ENCODE data around the gene C2orf76.
"Not testable (repeated sequence)": the region's sequence is repeated elsewhere in the genome, so short reads cannot be mapped to it uniquely, and the experiment has no call there.

Gene C2orf76

GRCh38 chr2:119377294-119377992 lies 10.8 kb upstream of the C2orf76 start:
- no peak for DNase-seq

GRCh38 chr2:119376810-119377209 lies 10.2 kb upstream of the C2orf76 start:
- no peak for DNase-seq

DNA sequence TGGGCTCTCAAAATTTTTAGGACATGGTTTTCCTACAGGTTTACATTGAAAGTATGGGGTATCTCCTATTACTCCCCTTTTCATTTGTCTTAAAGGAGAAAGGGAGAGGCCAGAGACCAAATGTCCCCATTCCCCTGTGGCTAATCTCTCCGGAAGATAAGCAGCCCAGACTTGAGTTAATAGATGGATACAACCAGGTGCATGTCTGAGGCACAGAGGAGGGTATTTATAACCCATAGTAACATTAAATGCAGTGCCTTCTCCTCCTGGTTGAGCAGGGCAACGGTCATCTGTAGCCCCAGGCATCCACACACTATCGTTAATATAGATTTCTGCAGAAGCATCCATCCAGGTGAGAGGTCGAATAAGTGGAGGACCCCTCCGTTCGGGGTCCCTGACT lies 9.8 kb upstream of the C2orf76 start:
- DNase-seq, result not testable (repeated sequence)

GRCh38 chr2:119373907-119374745 lies 7.5 kb upstream of the C2orf76 start:
- not testable (repeated sequence) for DNase-seq

- no peak for DNase-seq
Observed at GRCh38 chr2:119372778-119373568, 6.3 kb upstream of the C2orf76 start.

DNA sequence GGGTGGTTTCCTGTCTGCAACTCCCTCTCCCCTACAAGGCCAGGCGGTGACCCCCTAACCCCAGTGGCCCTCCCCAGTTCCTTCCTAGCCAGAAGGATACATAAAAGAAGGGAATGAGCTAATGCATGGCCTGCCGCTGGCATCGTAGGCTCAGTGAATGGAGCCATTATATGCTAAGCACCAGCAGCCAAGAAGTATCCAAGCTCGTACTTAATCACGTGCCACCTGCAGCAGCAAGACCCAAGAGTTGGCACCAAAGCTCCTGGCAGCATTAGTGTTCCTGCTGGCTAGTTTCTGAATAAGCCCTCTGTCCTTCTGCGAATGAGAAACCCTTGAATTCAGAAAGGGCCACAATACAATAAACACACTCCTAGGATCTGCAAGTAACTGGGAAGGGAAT lies 4.5 kb upstream of the C2orf76 start:
- no peak for DNase-seq

DNA sequence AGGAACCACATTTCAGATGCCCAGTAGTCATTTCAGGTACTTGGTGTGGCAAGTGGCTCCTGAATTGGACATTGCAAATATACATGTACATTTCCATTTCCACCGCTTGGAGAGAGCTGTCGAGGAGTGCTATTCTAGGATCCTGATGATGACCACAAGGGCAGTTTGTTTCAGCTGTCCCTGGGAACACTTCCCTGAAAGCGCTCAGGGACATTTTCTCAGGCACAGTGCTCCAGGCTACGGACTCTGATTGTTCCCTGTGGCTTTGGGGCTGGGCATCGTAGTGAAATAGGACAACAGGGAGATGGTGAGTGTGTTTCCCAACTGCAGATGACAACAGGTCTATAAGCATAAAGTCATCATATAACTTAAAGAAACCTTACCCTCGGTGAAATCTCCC lies 3.2 kb upstream of the C2orf76 start:
- no peak for DNase-seq

- DNase-seq, result no peak
Observed at GRCh38 chr2:119367472-119368099, 952 bp upstream of the C2orf76 start.

DNA sequence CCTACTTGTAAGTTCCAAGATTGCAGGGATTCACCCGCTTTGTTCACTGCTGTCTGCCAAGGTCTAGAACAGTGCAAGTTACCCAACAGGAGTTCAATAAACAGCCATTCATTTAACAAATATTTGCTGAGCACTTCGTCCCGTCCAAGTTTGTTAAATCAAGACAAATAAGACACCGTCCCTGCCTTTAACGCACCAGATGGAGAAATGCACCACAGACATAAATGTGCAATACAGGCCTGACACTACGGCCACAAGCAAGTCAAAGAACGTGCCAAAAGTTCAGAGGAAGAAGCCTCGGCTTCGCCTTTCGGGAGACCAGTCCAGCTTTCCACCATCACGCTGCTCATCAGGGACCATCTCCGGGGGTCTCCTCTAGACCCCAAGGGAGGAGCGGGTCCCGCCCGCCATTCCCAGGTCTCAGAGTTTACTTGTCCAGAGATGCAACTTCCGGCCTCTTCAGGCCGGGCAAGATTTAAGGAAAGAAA lies 429 bp downstream of the C2orf76 start:
- peak; percentile 14 for DNase-seq

GRCh38 chr2:119365436-119365835 lies 1.2 kb downstream of the C2orf76 start:
- no peak for DNase-seq

GRCh38 chr2:119364798-119365197 lies 1.8 kb downstream of the C2orf76 start:
- DNase-seq, result no peak

- DNase-seq, result no peak
Observed at GRCh38 chr2:119360423-119360966, 6.1 kb downstream of the C2orf76 start.

- no peak for DNase-seq
Observed at GRCh38 chr2:119359774-119360173, 6.9 kb downstream of the C2orf76 start.

DNA sequence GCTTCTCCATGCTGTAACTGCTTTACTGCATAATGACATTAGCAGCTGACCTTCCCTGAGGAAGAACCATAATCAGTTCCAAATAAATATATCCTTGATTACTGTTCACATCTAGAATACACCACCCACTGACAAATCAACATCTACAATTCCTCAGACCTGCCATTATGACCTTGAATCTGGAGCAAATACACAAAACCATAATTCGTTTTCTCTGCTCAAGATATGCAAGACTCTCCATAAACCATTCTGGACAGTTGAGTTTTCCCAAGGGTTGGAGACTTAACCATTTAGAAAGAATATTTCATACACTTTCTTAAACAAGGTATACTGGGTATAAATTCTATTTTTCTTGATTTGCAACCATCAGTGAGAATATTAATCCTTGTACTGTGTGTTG lies 11.8 kb downstream of the C2orf76 start:
- no peak for DNase-seq

- no peak for DNase-seq
Observed at GRCh38 chr2:119352357-119352756, 14.3 kb downstream of the C2orf76 start.

DNA sequence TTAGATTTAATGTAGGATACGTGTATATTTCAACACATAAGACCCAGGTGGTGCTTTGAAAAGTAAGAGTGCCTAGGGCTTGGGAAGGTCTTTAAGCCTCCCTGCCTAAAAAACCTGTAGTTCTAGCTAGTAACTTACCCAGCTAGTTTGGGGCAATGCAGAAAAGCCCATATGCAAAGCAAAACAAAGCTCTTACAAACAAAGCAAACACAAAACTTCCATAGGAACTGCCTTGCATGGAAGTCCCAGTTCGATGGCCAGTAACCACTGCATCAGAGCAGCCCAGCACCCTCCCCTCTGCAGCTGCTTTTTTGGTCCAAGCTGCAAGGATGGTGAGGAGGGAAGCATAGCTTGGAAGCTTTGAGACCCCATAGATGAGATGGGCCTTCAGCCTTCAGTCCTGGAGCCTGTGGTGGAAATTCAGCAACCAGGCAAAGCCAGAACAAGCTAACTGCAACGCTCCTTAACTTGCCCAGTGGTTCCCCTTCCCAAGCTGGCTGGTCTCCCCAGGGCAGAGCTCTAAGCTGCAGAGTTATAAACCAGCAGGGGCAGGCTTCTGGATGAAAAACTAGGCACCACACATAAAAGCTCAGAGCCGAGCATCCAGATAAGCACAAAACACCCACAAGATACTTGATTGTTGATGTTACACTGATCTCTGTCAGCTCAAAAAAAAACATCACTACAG lies 16.2 kb downstream of the C2orf76 start:
- DNase-seq, result no peak

DNA sequence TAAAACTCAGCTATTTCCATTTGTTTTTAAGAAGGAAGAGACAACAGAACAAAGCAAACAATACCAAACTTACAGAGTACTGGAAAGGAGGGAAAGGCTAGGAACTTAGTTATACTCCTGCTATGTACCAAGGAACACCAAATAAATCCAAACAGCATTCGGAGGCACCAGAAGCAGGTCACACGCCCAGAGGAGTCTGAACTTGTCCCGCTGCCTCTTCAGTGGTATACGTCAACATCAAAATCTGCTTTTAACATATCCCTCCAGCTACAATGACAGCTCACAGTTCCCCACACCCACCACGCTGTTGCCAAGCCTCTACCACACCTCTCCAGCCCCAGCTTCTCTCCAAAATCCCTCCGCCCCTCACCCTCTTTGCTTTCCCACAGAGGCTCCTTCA lies 17.3 kb downstream of the C2orf76 start:
- no peak for DNase-seq

DNA sequence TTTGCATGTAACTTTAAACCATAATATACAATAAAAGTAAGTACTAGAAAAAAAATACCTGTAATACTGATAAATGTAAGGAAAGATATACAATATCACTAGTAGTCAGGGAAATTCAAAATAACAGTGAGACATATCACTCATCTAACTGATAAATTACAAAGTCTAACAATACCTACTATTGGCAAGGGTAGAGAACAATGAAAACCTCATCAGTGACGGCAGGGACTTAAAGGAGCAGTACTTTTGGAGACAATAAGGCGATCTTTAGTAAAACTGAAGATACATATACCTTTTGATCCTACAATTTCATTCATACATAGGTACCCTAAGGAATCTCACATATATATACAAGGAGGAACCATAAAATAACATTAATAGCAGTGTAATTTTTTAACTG lies 24.9 kb downstream of the C2orf76 start:
- DNase-seq, result no peak

DNA sequence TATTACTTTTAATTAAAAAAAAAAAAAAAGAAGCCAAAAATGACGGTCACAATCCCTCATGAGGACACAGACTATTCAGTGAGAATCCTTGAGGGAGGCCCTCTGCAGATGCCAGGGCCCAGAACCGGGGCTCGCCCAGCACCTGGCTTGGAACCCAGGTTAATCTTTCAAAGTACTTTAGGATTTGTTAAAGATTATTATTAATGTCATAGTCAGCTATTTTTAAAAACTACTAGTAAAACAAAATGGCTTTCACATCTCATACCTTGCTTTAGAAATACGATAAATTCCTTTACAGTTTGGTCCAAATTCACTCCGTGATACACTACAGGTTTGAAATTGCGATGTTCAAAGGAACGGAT lies 27.1 kb downstream of the C2orf76 start:
- DNase-seq, result no peak

DNA sequence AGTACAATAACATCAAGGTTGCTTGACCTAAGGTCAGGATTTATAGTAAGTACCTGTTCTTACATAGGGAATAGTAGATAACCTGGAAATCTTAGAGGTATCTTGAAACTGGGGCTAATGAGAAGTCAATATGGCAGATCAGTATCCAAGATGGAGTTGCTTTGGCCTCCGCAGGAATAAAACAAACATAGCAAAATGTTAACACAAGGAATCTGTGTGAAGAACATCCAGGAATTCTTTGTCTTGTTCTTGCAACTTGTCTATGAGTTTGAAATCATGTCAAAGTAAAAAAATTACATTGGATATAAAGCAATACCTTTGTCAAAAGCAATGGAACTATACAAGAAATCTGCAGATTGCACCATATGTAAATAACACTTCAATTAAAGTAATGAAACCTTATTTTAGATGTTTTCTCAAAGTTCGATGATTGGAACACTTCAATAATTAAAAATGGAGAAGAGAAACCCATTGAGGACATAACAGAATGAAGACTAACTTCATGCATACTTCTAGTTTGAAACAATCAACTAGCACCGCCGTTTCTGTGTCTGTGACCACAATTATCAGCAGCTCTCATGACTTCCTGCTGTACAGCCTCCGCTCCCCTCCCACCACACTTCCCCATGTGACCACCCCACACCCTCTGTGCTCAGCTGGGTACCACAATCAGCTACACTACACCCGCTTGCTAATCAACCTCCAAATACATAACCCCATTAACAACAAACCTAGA lies 27.6 kb downstream of the C2orf76 start:
- no peak for DNase-seq

DNA sequence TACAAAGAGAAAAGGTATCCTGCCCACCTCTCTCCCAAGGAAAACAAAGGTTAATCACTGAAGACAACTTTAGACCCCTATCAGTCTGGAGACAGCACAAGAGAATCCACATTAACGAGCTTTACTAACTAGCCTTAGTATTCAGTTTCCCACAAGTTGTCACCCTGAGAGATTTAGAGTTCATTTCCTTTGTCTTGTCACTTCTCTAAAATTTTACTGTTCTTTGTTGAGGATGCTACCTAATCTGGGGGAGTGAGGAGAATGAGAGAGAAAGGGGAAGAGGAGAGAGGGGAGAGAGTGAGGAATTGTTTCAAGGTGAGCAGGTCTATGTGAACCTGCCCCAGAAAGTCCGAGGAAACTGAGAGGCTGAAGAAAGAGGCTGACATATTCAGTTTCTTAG lies 28.4 kb downstream of the C2orf76 start:
- DNase-seq, result no peak
